Mammary epithelial cell (primary cell): ENCODE measurements around the gene FAF2.

Source experiments
- EZH2 ChIP-seq: IDR thresholded peaks from 2 replicates; pipeline ENCODE4 v1.6.1; 2012; ENCODE audit warnings: low read length, inconsistent platforms, borderline replicate concordance
- TF ChIP-seq, protein P1 (sequence below), 2 donors: IDR thresholded peaks in 1 of 2; conservative IDR thresholded peaks in 1 of 2; 2 replicates each; pipeline ENCODE4 v1.5.1; 2011 to 2012; ENCODE audit warnings: inconsistent platforms in 2 of 2, low read length in 2 of 2, mild to moderate bottlenecking in 2 of 2, control low read depth in 1 of 2, low read depth in 1 of 2; ENCODE audit not compliant: insufficient read depth in 1 of 2; ENCODE audit errors: extremely low read depth in 1 of 2

DNA sequence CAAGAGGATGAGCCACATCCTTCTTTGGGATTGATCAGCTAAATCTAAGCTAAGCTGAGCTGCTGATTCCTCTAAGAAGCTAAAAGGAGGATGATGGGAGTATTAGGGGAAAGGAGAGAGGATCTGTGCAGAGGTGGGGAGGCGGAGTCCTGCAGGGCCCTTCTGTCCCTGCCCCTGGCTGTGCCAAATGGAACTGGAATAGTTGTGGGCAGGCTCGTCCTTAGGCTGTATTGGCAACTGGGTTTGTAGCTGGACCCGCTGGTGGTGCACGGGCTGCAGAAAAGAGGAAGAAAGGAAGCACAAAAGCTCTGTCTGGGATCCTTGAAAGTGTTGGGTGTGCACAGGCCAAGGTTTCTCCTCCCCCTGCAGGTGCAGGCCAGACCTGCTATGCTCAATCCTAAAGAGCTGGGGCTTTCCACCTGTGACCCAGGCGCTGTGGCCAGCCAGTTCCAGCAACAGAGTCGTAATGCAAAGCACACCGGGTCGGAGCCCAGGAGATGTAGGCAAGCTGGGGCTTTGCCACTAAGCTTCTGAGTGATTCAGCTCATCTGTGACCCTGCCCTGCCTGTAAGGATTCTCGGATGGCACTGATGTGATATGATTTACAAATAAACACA, 41.6 kb upstream of the FAF2 start:
- TF ChIP-seq, protein P1, sequence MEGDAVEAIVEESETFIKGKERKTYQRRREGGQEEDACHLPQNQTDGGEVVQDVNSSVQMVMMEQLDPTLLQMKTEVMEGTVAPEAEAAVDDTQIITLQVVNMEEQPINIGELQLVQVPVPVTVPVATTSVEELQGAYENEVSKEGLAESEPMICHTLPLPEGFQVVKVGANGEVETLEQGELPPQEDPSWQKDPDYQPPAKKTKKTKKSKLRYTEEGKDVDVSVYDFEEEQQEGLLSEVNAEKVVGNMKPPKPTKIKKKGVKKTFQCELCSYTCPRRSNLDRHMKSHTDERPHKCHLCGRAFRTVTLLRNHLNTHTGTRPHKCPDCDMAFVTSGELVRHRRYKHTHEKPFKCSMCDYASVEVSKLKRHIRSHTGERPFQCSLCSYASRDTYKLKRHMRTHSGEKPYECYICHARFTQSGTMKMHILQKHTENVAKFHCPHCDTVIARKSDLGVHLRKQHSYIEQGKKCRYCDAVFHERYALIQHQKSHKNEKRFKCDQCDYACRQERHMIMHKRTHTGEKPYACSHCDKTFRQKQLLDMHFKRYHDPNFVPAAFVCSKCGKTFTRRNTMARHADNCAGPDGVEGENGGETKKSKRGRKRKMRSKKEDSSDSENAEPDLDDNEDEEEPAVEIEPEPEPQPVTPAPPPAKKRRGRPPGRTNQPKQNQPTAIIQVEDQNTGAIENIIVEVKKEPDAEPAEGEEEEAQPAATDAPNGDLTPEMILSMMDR (conservative IDR thresholded peaks at IDR 0.05 in 1 of 2, IDR thresholded peaks at IDR 0.05 in 1 of 2; ENCODE audit: extremely low read depth in 1 of 2, insufficient read depth in 1 of 2, low read depth in 1 of 2, low read length in 2 of 2), result no peak
- TF ChIP-seq EZH2, result no peak
